A673 (cell line): ENCODE data around the gene MYPOP. TPM values are rescaled to one million over a fixed set of nuclear protein-coding genes. Genes with fewer than 3 reads are reported as not detected.

ENCODE experiments used
- BruUV-seq: library from RNA; stranded (reverse); fragments of 400-500 nt; replicated peaks from 2 replicates; lab custom pipeline; 2021; lab: Mats Ljungman, UMichigan
- CTCF ChIA-PET: fragments of 300-600 bp; sonication (Branson Sonifier 250); formaldehyde crosslinking; loops from one replicate; lab custom pipeline; 2022; ENCODE audit warnings: antibody characterized with exemption; lab: Charles Lee
- POLR2A ChIA-PET: fragments of 300-600 bp; sonication (Branson Sonifier 250); formaldehyde crosslinking; loops from one replicate; lab custom pipeline; 2022; ENCODE audit warnings: antibody characterized with exemption; ENCODE audit not compliant: low non-redundant PET; lab: Charles Lee
- DNase-seq: peaks from one replicate; pipeline ENCODE4 v3.0.0-alpha.2; 2015; ENCODE audit warnings: low spot score
- H3K27ac ChIP-seq: fragments of 200-600 bp; sonication (generic); 2 replicates; pipeline ENCODE4 v1.5.1; 2016; ENCODE audit warnings: mixed run types, low read depth, mild to moderate bottlenecking, mixed read lengths, antibody characterized with exemption, low read length; ENCODE audit not compliant: poor library complexity, severe bottlenecking
- H3K27me3 ChIP-seq: fragments of 200-600 bp; sonication (generic); replicated peaks from 2 replicates; pipeline ENCODE4 v1.6.1; 2017; ENCODE audit warnings: mixed run types, low read depth, mild to moderate bottlenecking, mixed read lengths, antibody characterized with exemption, low read length; ENCODE audit not compliant: insufficient read depth, poor library complexity
- H3K36me3 ChIP-seq: fragments of 200-600 bp; sonication (generic); 2 replicates; pipeline ENCODE4 v1.6.1; 2016; ENCODE audit warnings: mixed run types, mild to moderate bottlenecking, mixed read lengths, antibody characterized with exemption, low read length; ENCODE audit not compliant: insufficient read depth, poor library complexity, severe bottlenecking
- H3K4me1 ChIP-seq: fragments of 200-600 bp; sonication (generic); 2 replicates; pipeline ENCODE4 v1.6.1; 2017; ENCODE audit warnings: mixed run types, mild to moderate bottlenecking, mixed read lengths, antibody characterized with exemption, low read length; ENCODE audit not compliant: insufficient read depth, poor library complexity, severe bottlenecking
- H3K4me3 ChIP-seq: fragments of 200-600 bp; sonication (generic); 2 replicates; pipeline ENCODE4 v1.5.1; 2016; ENCODE audit warnings: low read depth, mixed run types, mild to moderate bottlenecking, mixed read lengths, low read length; ENCODE audit not compliant: poor library complexity, severe bottlenecking
- H3K9me3 ChIP-seq: fragments of 200-600 bp; sonication (generic); 2 replicates; pipeline ENCODE4 v1.6.1; 2016; ENCODE audit warnings: mixed run types, low read depth, mild to moderate bottlenecking, mixed read lengths, antibody characterized with exemption, low read length; ENCODE audit not compliant: poor library complexity, severe bottlenecking
- CTCF ChIP-seq: fragments of 300-800, 200-600 bp; sonication (generic); conservative IDR thresholded peaks from 2 replicates; pipeline ENCODE4 v1.5.1; 2017; ENCODE audit warnings: low read depth, mild to moderate bottlenecking, antibody characterized with exemption, low read length, moderate library complexity, mixed read lengths
- EZH2 ChIP-seq: fragments of 200-600 bp; sonication (generic); IDR thresholded peaks from 2 replicates; pipeline ENCODE4 v1.6.1; 2017; ENCODE audit warnings: borderline replicate concordance, low read depth, mild to moderate bottlenecking, mixed read lengths, antibody characterized with exemption, low read length; ENCODE audit not compliant: poor library complexity, severe bottlenecking
- intact Hi-C: fragments of 100-400 bp; cut with micrococcal nuclease; formaldehyde crosslinking; loops from one replicate; pipeline ENCODE4 v1.10.0; 2022; ENCODE audit not compliant: unreplicated experiment
- total RNA-seq: library from RNA; stranded (reverse); gene quantifications from 2 replicates; pipeline ENCODE4 v1.2.3, GENCODE V29; 2021

MYPOP gene
- total RNA-seq, 1 experiment from 2014 or later: 13.5 TPM

- ChIA-PET POLR2A (no interaction called here), CTCF (no interaction called here)
- no peak for TF ChIP-seq CTCF
- no peak for TF ChIP-seq EZH2
- Histone ChIP-seq H3K27ac (no peak overlapping the region), H3K4me3 (no peak overlapping the region), H3K4me1 (no peaks in the 10 kb centered on the region), H3K9me3 (no peaks in the 10 kb centered on the region), H3K27me3 (peaks cover 49% of the 10 kb centered on the region), H3K36me3 (no peaks in the 10 kb centered on the region)
- intact Hi-C loops: no loop called here
- no TSS peak for BruUV-seq
- DNase-seq: no peak
Measured at GRCh38 chr19:45934551-45935230, 32.3 kb upstream of the MYPOP start.

DNA sequence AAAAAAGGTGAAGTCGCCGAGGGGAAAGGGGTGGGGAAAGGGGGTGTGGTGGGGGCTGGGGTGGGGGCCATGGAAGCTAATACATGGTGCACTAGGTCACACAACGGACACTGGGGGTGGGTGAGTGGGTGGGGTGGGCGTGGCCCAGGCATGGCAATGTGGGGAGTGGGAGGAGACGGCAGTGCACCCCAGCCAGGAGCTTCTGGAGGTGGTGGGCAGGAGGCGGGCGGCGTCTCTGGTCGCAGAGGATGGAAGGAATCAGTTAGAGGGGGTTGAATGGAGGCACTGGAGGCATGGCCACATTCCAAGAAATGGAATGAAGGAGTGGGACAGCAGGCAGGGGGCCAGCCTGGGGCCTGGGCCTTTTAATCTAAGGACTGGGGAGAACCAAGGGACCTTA lies 31.3 kb upstream of the MYPOP start:
- Histone ChIP-seq H3K9me3 (no peaks in the 10 kb centered on the region), H3K27ac (no peak overlapping the region), H3K4me3 (no peak overlapping the region), H3K27me3 (peaks cover 46% of the 10 kb centered on the region), H3K4me1 (no peaks in the 10 kb centered on the region), H3K36me3 (no peaks in the 10 kb centered on the region)
- POLR2A ChIA-PET: no interaction called here
- DNase-seq: no peak
- TF ChIP-seq CTCF (no peak), EZH2 (no peak)
- BruUV-seq: no TSS peak
- intact Hi-C loops: no loop called here
- CTCF ChIA-PET: no interaction called here

GRCh38 chr19:45931055-45931454 lies 28.6 kb upstream of the MYPOP start:
- Histone ChIP-seq H3K27me3 (peaks cover 24% of the 10 kb centered on the region), H3K9me3 (no peaks in the 10 kb centered on the region), H3K4me1 (peaks cover 4% of the 10 kb centered on the region), H3K27ac (no peak overlapping the region), H3K4me3 (no peak overlapping the region), H3K36me3 (no peaks in the 10 kb centered on the region)
- ChIA-PET CTCF (no interaction called here), POLR2A (no interaction called here)
- intact Hi-C loops: no loop called here
- no TSS peak for BruUV-seq
- TF ChIP-seq EZH2 (no peak), CTCF (no peak)
- DNase-seq: no peak
